MM.1S (cell line): ENCODE results near the gene FRY.
"Not testable (repeated sequence)": the region's sequence is repeated elsewhere in the genome, so short reads cannot be mapped to it uniquely, and the experiment has no call there.

Experiments used
- DNase-seq: peaks from one replicate; pipeline ENCODE4 v3.0.0-alpha.2; 2015
- H2AFZ ChIP-seq: fragments of 300-600 bp; sonication (generic); 2 replicates; pipeline ENCODE4 v1.6.0; 2016; ENCODE audit warnings: antibody characterized with exemption, low read length
- H3F3A ChIP-seq: fragments of 300-600 bp; sonication (generic); 2 replicates; pipeline ENCODE4 v1.6.1; 2016; ENCODE audit warnings: mild to moderate bottlenecking, antibody characterized with exemption, low read length, moderate library complexity, mixed read lengths; ENCODE audit not compliant: insufficient read depth
- H3K27ac ChIP-seq: fragments of 300-600 bp; sonication (generic); 2 replicates; pipeline ENCODE4 v1.5.1; 2016; ENCODE audit warnings: mild to moderate bottlenecking, low read length
- H3K27me3 ChIP-seq: fragments of 300-600 bp; sonication (generic); replicated peaks from 2 replicates; pipeline ENCODE4 v1.6.0; 2016; ENCODE audit warnings: low read length; ENCODE audit not compliant: insufficient read depth
- H3K36me3 ChIP-seq: fragments of 300-600 bp; sonication (generic); replicated peaks from 2 replicates; pipeline ENCODE4 v1.6.1; 2016; ENCODE audit warnings: mild to moderate bottlenecking, low read length, mixed read lengths; ENCODE audit not compliant: insufficient read depth
- H3K4me1 ChIP-seq: fragments of 300-600 bp; sonication (generic); 2 replicates; pipeline ENCODE4 v1.6.1; 2016; ENCODE audit warnings: low read length, mixed read lengths
- H3K4me2 ChIP-seq: fragments of 300-600 bp; sonication (generic); 2 replicates; pipeline ENCODE4 v1.6.0; 2016; ENCODE audit warnings: low read depth, low read length
- H3K4me3 ChIP-seq: fragments of 300-600 bp; sonication (generic); 2 replicates; pipeline ENCODE4 v1.5.1; 2016; ENCODE audit warnings: low read length, mixed read lengths
- H3K79me2 ChIP-seq: fragments of 300-600 bp; sonication (generic); 2 replicates; pipeline ENCODE4 v1.6.1; 2016; ENCODE audit warnings: mixed run types, low read length, mixed read lengths
- H3K9ac ChIP-seq: fragments of 300-600 bp; sonication (generic); 2 replicates; pipeline ENCODE4 v1.6.1; 2016; ENCODE audit warnings: low read length, mixed read lengths
- H3K9me2 ChIP-seq: fragments of 300-600 bp; sonication (generic); replicated peaks from 2 replicates; pipeline ENCODE4 v1.6.1; 2016; ENCODE audit warnings: mild to moderate bottlenecking, low read length, mixed read lengths; ENCODE audit not compliant: insufficient read depth
- H3K9me3 ChIP-seq: fragments of 300-600 bp; sonication (generic); replicated peaks from 2 replicates; pipeline ENCODE4 v1.6.1; 2016; ENCODE audit warnings: mild to moderate bottlenecking, low read length, mixed read lengths; ENCODE audit not compliant: insufficient read depth
- H4K20me1 ChIP-seq: fragments of 300-600 bp; sonication (generic); 2 replicates; pipeline ENCODE4 v1.6.1; 2016; ENCODE audit warnings: mild to moderate bottlenecking, low read length, moderate library complexity, mixed read lengths; ENCODE audit not compliant: insufficient read depth
- EZH2 ChIP-seq: fragments of 300-600 bp; sonication (generic); optimal IDR thresholded peaks from 2 replicates; pipeline ENCODE3; 2017; ENCODE audit warnings: low read depth, mild to moderate bottlenecking, antibody characterized with exemption, low read length, mixed read lengths
- EZH2phosphoT487 ChIP-seq: fragments of 300-600 bp; sonication (generic); IDR thresholded peaks from 2 replicates; pipeline ENCODE4 v1.6.1; 2018; ENCODE audit warnings: antibody characterized with exemption, low read length
- TF ChIP-seq, protein P1 (sequence below): fragments of 300-600 bp; sonication (generic); IDR thresholded peaks from 2 replicates; pipeline ENCODE4 v1.5.1; 2016; ENCODE audit warnings: antibody characterized with exemption, low read length, mixed read lengths

Gene FRY

DNA sequence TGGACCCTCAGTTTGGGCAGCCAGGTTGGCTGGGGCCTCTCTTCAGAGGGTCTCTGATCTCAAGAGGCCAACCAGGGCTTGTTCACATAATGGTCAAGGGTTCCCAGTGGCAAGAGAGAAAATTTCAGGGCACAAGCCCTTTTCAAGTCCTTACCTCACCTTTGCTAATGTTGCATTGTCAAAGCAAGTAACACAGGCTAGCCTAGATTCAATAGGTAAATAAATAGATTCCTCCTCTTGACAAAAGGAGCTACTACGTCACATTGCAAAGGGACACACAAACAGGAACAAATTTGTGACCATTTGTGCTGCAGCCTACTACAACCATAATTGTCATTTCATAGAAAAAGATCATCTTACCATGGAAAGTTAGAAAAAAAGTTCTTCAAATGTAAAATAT lies 33.9 kb upstream of the FRY start:
- Histone ChIP-seq H3K9ac (no peak overlapping the region), H3K36me3 (no peaks in the 10 kb centered on the region)

DNA sequence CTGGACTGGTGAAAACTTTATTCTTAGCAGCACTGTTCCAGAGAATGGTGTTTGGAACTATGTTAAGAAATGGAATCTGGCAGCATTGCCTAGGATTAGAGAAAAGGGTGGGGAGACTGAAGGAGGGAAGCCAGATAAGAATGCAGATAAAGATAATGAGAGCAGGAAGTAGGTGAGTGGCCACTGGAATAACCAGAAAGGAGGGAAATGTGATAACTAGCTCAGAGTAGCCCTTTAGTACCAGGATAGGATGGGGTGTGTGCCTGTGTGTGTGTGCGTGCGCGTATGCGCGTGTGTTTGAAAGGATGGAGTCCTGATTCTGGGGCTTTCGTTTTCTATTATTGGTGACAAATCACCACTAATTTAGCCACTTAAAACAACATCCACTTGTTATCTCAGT lies 33.4 kb upstream of the FRY start:
- DNase-seq: no peak
- Histone ChIP-seq H3K4me1 (no peaks in the 10 kb centered on the region), H2AFZ (no peak overlapping the region), H3K27ac (no peak overlapping the region), H3K79me2 (no peaks in the 10 kb centered on the region), H3K9ac (no peak overlapping the region), H3F3A (no peaks in the 10 kb centered on the region), H3K4me2 (no peak overlapping the region), H3K36me3 (no peaks in the 10 kb centered on the region), H3K4me3 (no peak overlapping the region), H4K20me1 (no peaks in the 10 kb centered on the region), H3K27me3 (no peaks in the 10 kb centered on the region), H3K9me3 (no peaks in the 10 kb centered on the region), H3K9me2 (no peaks in the 10 kb centered on the region)
- TF ChIP-seq, protein P1, sequence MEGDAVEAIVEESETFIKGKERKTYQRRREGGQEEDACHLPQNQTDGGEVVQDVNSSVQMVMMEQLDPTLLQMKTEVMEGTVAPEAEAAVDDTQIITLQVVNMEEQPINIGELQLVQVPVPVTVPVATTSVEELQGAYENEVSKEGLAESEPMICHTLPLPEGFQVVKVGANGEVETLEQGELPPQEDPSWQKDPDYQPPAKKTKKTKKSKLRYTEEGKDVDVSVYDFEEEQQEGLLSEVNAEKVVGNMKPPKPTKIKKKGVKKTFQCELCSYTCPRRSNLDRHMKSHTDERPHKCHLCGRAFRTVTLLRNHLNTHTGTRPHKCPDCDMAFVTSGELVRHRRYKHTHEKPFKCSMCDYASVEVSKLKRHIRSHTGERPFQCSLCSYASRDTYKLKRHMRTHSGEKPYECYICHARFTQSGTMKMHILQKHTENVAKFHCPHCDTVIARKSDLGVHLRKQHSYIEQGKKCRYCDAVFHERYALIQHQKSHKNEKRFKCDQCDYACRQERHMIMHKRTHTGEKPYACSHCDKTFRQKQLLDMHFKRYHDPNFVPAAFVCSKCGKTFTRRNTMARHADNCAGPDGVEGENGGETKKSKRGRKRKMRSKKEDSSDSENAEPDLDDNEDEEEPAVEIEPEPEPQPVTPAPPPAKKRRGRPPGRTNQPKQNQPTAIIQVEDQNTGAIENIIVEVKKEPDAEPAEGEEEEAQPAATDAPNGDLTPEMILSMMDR: no peak
- TF ChIP-seq EZH2: no peak
- no peak for TF ChIP-seq EZH2phosphoT487

More for the DNA sequence above, 33.9 kb upstream of the FRY start:
- Histone ChIP-seq H3K79me2 (no peaks in the 10 kb centered on the region), H3F3A (no peaks in the 10 kb centered on the region), H3K4me3 (no peak overlapping the region), H3K27ac (no peak overlapping the region), H2AFZ (no peak overlapping the region), H3K27me3 (no peaks in the 10 kb centered on the region), H3K9me2 (no peaks in the 10 kb centered on the region), H3K9me3 (no peaks in the 10 kb centered on the region), H3K4me2 (no peak overlapping the region), H4K20me1 (no peaks in the 10 kb centered on the region), H3K4me1 (no peaks in the 10 kb centered on the region)
- TF ChIP-seq EZH2 (no peak), EZH2phosphoT487 (no peak)
- TF ChIP-seq, protein P1: no peak
- DNase-seq: no peak

DNA sequence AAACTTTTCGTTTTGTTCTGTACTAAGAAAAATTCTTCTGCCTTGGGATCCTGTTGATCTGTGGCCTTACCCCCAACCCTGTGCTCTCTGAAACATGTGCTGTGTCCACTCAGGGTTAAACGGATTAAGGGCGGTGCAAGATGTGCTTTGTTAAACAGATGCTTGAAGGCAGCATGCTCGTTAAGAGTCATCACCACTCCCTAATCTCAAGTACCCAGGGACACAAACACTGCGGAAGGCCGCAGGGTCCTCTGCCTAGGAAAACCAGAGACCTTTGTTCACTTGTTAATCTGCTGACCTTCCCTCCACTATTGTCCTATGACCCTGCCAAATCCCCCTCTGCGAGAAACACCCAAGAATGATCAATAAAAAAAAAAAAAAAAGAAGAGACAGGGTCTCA lies 30.8 kb upstream of the FRY start:
- not testable (repeated sequence) for H3K9me3 ChIP-seq, H3F3A ChIP-seq, DNase-seq, H3K9me2 ChIP-seq, H3K36me3 ChIP-seq, H3K4me2 ChIP-seq, H3K9ac ChIP-seq, H3K4me3 ChIP-seq, H3K4me1 ChIP-seq, H3K27ac ChIP-seq, H4K20me1 ChIP-seq, H3K79me2 ChIP-seq, H2AFZ ChIP-seq, H3K27me3 ChIP-seq

DNA sequence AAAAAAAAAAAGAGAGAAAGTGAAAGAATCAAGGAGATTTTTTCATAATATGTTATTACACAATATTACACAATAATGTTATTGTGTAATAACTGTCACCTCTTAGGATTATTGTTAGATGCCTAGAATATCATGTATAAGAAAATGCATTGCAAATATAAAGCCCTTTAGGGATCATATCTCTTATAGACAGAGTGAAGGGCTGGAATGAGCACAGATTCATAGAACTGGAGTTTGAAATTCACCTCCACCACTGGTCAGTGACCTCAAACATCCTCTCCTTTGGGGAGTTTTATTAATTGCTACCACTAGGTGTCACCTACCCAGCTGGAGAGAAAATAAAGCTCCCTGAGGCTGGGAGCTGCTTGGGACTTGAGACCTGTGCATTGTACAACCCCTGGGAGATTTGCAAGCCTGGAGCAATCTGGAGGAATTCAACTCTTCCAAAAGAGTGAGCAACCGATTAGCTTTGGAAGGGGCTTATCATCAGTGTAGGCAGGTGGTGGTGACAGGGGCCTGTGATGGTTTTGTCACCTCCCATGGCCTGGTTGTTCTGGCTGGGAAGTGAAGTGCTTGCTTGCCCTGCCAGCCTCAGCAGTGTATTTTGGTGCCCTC lies 30.3 kb upstream of the FRY start:
- H3K4me2 ChIP-seq: no peak overlapping the region
- no peaks in the 10 kb centered on the region for H3K27me3 ChIP-seq

More for the DNA sequence above, 30.3 kb upstream of the FRY start:
- H3K4me3 ChIP-seq: no peak overlapping the region
- no peak overlapping the region for H3K27ac ChIP-seq
- no peak for TF ChIP-seq EZH2phosphoT487
- TF ChIP-seq, protein P1: peak; percentile 47
- H4K20me1 ChIP-seq: no peaks in the 10 kb centered on the region
- no peaks in the 10 kb centered on the region for H3K79me2 ChIP-seq
- H3K9ac ChIP-seq: no peak overlapping the region
- no peak overlapping the region for H2AFZ ChIP-seq
- no peaks in the 10 kb centered on the region for H3K9me2 ChIP-seq
- H3K9me3 ChIP-seq: no peaks in the 10 kb centered on the region
- H3K36me3 ChIP-seq: no peaks in the 10 kb centered on the region
- peak; percentile 41 for DNase-seq
- H3K4me1 ChIP-seq: no peaks in the 10 kb centered on the region
- H3F3A ChIP-seq: no peaks in the 10 kb centered on the region
